K562 (cell line): ENCODE measurements around the gene ZNF260. TPM values are rescaled to one million over a fixed set of nuclear protein-coding genes. Genes with fewer than 3 reads are reported as not detected.
"Not testable (repeated sequence)": the region's sequence is repeated elsewhere in the genome, so short reads cannot be mapped to it uniquely, and the experiment has no call there.

Source experiments
- ATAC-seq: fragments of 200-7000 bp; cut with Tn5 transposase; 3 replicates; pipeline ENCODE4 v1.9.1; 2020; ENCODE audit warnings: moderate library complexity
- BruUV-seq: library from RNA; stranded (reverse); fragments of 400-500 nt; replicated peaks from 2 replicates; lab custom pipeline; 2021; lab: Mats Ljungman, UMichigan
- CTCF ChIA-PET: fragments of 300-600 bp; formaldehyde crosslinking; extraction: SDS; loops from one replicate; lab custom pipeline; 2021; ENCODE audit warnings: low intra/inter-chr PET ratio; lab: Yijun Ruan, JAX
- POLR2A ChIA-PET: fragments of 300-600, 350-650 bp; sonication (Branson Sonifier 250); formaldehyde crosslinking; extraction: SDS; loops from one replicate; lab custom pipeline; 2021; ENCODE audit warnings: antibody characterized with exemption, inconsistent platforms; lab: Yijun Ruan, JAX
- DNase-seq, 4 experiments: peaks; one replicate each; pipeline versions ENCODE4 v3.0.0 to v3.0.0-alpha.2; 2011 to 2018; ENCODE audit warnings: low spot score in 3 of 4, mixed read lengths in 3 of 4; ENCODE audit errors: extremely low read depth in 1 of 4
- FAIRE-seq: peaks from 2 replicates; lab custom pipeline; 2011; peaks lifted over from hg19 to GRCh38; lab: Jason Lieb, UNC
- H2AFZ ChIP-seq: 2 replicates; pipeline ENCODE4 v1.6.0; 2011; ENCODE audit warnings: low read depth, low read length, control low read depth, inconsistent platforms
- H3K27ac ChIP-seq: fragments of 200-600 bp; 3 replicates; pipeline ENCODE4 v1.8.0; 2011; ENCODE audit warnings: low read depth, mild to moderate bottlenecking, control low read depth, inconsistent platforms, low read length, moderate library complexity, mixed read lengths; ENCODE audit errors: extremely low read depth
- H3K27me3 ChIP-seq, 2 experiments: fragments of 300-600 bp in 1 of 2; 2 replicates in 1 of 2; 3 replicates in 1 of 2; pipeline versions ENCODE4 v1.6.0 to v1.8.0; 2011; ENCODE audit warnings: inconsistent platforms in 2 of 2, low read length in 2 of 2, mild to moderate bottlenecking in 1 of 2, mixed read lengths in 1 of 2, moderate library complexity in 1 of 2; ENCODE audit not compliant: control insufficient read depth in 2 of 2, insufficient read depth in 2 of 2
- H3K36me3 ChIP-seq: fragments of 300-600 bp; 3 replicates; pipeline ENCODE4 v1.8.0; 2011; ENCODE audit warnings: mild to moderate bottlenecking, low read length, inconsistent platforms; ENCODE audit not compliant: control insufficient read depth, insufficient read depth
- H3K4me1 ChIP-seq, 2 experiments: fragments of 200-600 bp in 1 of 2; replicated peaks in 1 of 2; 2 replicates in 1 of 2; 3 replicates in 1 of 2; pipeline versions ENCODE4 v1.5.1 to v1.8.0; 2011; ENCODE audit warnings: inconsistent platforms in 2 of 2, low read length in 2 of 2, mild to moderate bottlenecking in 1 of 2, mixed read lengths in 1 of 2, moderate library complexity in 1 of 2; ENCODE audit not compliant: control insufficient read depth in 2 of 2, insufficient read depth in 2 of 2
- H3K4me2 ChIP-seq: 2 replicates; pipeline ENCODE4 v1.6.1; 2011; ENCODE audit warnings: low read length, control low read depth, inconsistent platforms, mixed read lengths; ENCODE audit not compliant: insufficient read depth
- H3K4me3 ChIP-seq: fragments of 200-600 bp; sonication (generic), shearing (Covaris generic); 2 replicates; pipeline ENCODE4 v1.5.1; 2016; ENCODE audit warnings: control low read depth, inconsistent platforms
- H3K79me2 ChIP-seq: fragments of 200-600 bp; 3 replicates; pipeline ENCODE4 v1.8.0; 2011; ENCODE audit warnings: low read length, inconsistent platforms; ENCODE audit not compliant: control insufficient read depth, insufficient read depth
- H3K9ac ChIP-seq, 2 experiments: 2 replicates each; pipeline versions ENCODE4 v1.6.0 to v1.6.1; 2011; ENCODE audit warnings: low read depth in 2 of 2, low read length in 2 of 2, control low read depth in 1 of 2, inconsistent platforms in 1 of 2, mild to moderate bottlenecking in 1 of 2, mixed read lengths in 1 of 2; ENCODE audit not compliant: insufficient read depth in 1 of 2
- H3K9me1 ChIP-seq: one replicate; pipeline ENCODE4 v1.6.0; 2011; ENCODE audit warnings: inconsistent platforms, mild to moderate bottlenecking, low read length, moderate library complexity; ENCODE audit not compliant: control insufficient read depth, insufficient read depth
- H3K9me3 ChIP-seq: replicated peaks from 2 replicates; pipeline ENCODE4 v1.5.1; 2011; ENCODE audit warnings: low read depth, low read length, inconsistent platforms; ENCODE audit not compliant: control insufficient read depth, insufficient read depth
- H4K20me1 ChIP-seq: replicated peaks from 2 replicates; pipeline ENCODE4 v1.6.1; 2011; ENCODE audit warnings: low read length, inconsistent platforms, mixed read lengths; ENCODE audit not compliant: control insufficient read depth, insufficient read depth
- NFE2 ChIP-seq: IDR thresholded peaks from 2 replicates; pipeline ENCODE4 v1.6.1; 2014; ENCODE audit warnings: antibody characterized with exemption, low read depth
- RAD21 ChIP-seq, 2 experiments: fragments of 250-450 bp in 1 of 2; fragments of 450-650 bp in 1 of 2; sonication (Bioruptor Pico) in 1 of 2; formaldehyde crosslinking in 1 of 2; IDR thresholded peaks in 1 of 2; conservative IDR thresholded peaks in 1 of 2; 2 replicates each; pipeline versions ENCODE4 v1.4.0 to v1.8.0; 2020 to 2022; ENCODE audit warnings: mild to moderate bottlenecking in 2 of 2, moderate library complexity in 1 of 2
- SMC3 ChIP-seq: conservative IDR thresholded peaks from 2 replicates; pipeline ENCODE4 v1.6.1; 2011; ENCODE audit warnings: low read depth, low read length, improper control_type of control experiment; ENCODE audit not compliant: insufficient read depth
- ZBTB33 ChIP-seq: sonication (generic); formaldehyde crosslinking; IDR thresholded peaks from 2 replicates; pipeline ENCODE4 v1.8.1; 2023; ENCODE audit warnings: mild to moderate bottlenecking, missing genetic modification reagents
- ZNF197 ChIP-seq: fragments of 200-800 bp; sonication (Bioruptor generic); IDR thresholded peaks from 2 replicates; pipeline ENCODE4 v1.6.1; 2016; ENCODE audit warnings: low read depth, missing genetic modification characterization, missing compliant biosample characterization
- ZNF316 ChIP-seq: fragments of 450-650 bp; IDR thresholded peaks from 2 replicates; pipeline ENCODE4 v1.6.1; 2016
- WGBS: fragments of 100-300 bp; shearing (Covaris generic); methylation state at CpG from one replicate; pipeline ENCODE4 v1.1.6; 2016; ENCODE audit warnings: low coverage, mixed read lengths; ENCODE audit not compliant: insufficient coverage; ENCODE audit errors: missing lambda C conversion rate; 5-methylcytosine and 5-hydroxymethylcytosine counted together
- in situ Hi-C: fragments of 300-500 bp; cut with MboI; formaldehyde crosslinking; loops from 4 replicates; pipeline ENCODE4 v1.15.0; 2018; ENCODE audit warnings: inconsistent platforms, mixed read lengths
- intact Hi-C: fragments of 100-400 bp; cut with micrococcal nuclease; formaldehyde crosslinking; loops from 2 replicates; pipeline ENCODE4 v1.14.2; 2022
- polyA plus RNA-seq, 8 experiments: library from polyadenylated mRNA; depleted of rRNA in 4 of 8; stranded (reverse) in 5 of 8; unstranded in 3 of 8; fragments of >200 nt; fragmentation: Nextera tagmentation in 2 of 8; fragmentation: Illumina TruSeq in 1 of 8; extraction: Ambion mirVana in 2 of 8; extraction: Trizol in 1 of 8; gene quantifications; 2 replicates each; pipeline versions ENCODE4 v1.2.1 to v1.2.3, GENCODE V29; 2011 to 2014; ENCODE audit warnings: inconsistent platforms in 1 of 8, missing spikeins in 1 of 8
- total RNA-seq, 7 experiments: library from RNA; depleted of rRNA in 6 of 7; stranded (reverse); fragments of >200 nt in 6 of 7; fragmentation: Illumina TruSeq in 2 of 7; extraction: Trizol in 2 of 7; gene quantifications; 2 replicates each; pipeline versions ENCODE4 v1.2.1 to v1.2.3, GENCODE V29; 2011 to 2021; ENCODE audit warnings: low replicate concordance in 1 of 7

Gene ZNF260
- total and polyA plus RNA-seq, 9 of the 15 experiments (the other 6 are each of a cell fraction or from before 2014, with no cell fraction given) = 2.6 to 16.6 (median 5.8) TPM

- no TSS peak for BruUV-seq
- TF ChIP-seq ZNF316 = 0 out of 2 replicates have a peak, but pooled peaks have one; percentile 19
- peak; percentile 25; the same call in 1 of the 2 replicates for TF ChIP-seq NFE2
- TF ChIP-seq ZNF197 (CRISPR knock-in tag) = no peak
- DNase-seq (peak in 1 of 4 experiments; percentile 14), ATAC-seq (no peak), FAIRE-seq (no peak)
- Histone ChIP-seq H3K9me3 (no peaks in the 10 kb centered on the region; the same call in 1 of the 2 replicates), H3K4me3 (no peak overlapping the region), H3K36me3 (no peaks in the 10 kb centered on the region), H3K27me3 (no peaks in the 10 kb centered on the region; a peak in 1 of 5 replicates), H3K9me1 (no peaks in the 10 kb centered on the region), H3K27ac (no peak overlapping the region), H3K4me2 (no peak overlapping the region), H3K9ac (no peak overlapping the region), H3K4me1 (no peaks in the 10 kb centered on the region; a peak in 2 of 5 replicates), H3K79me2 (no peaks in the 10 kb centered on the region), H2AFZ (no peak overlapping the region), H4K20me1 (no peaks in the 10 kb centered on the region)
- intact Hi-C loops = no loop called here
- ChIA-PET POLR2A (interaction anchor here (0.6 kb wide), 2 partner anchors 31 to 369 kb away, joined by 3 read pairs; partner anchors contain the start of gene ZNF260), CTCF (no interaction called here)
- 2% methylated on average over 16 of the region's 17 CpGs for WGBS
- in situ Hi-C loops = no loop called here
These were observed 31.1 kb downstream of the ZNF260 start for GRCh38 chr19:36497001-36497400.

GRCh38 chr19:36492689-36493453, 35.2 kb downstream of the ZNF260 start:
- CTCF ChIA-PET, H3K27me3 ChIP-seq, H3K9ac ChIP-seq, H4K20me1 ChIP-seq, in situ Hi-C loops, ATAC-seq, POLR2A ChIA-PET, H3K27ac ChIP-seq, BruUV-seq, H3K4me3 ChIP-seq, H3K4me2 ChIP-seq, H3K36me3 ChIP-seq, H3K9me3 ChIP-seq, FAIRE-seq, H2AFZ ChIP-seq, H3K9me1 ChIP-seq: not testable (repeated sequence)
- intact Hi-C loops = loop anchor here (2.0 to 5.0 kb wide), 2 partner anchors 114 to 301 kb away; partner anchors contain the start of gene ZFP14
- WGBS = 30% methylated on average over 17 of the region's 18 CpGs
- DNase-seq = peak; percentile 21 to 69 (median 24)
- Histone ChIP-seq H3K79me2 (peaks cover 14% of the 10 kb centered on the region), H3K4me1 (peaks cover 4 to 11% of the 10 kb centered on the region in 2 experiments; a peak in 3 of 5 replicates)
- peak; percentile 65 for TF ChIP-seq SMC3
- peak; percentile 63; the same call in 1 of the 2 replicates for TF ChIP-seq ZBTB33 (CRISPR knock-in tag)
- peak; percentile 37 to 82; a peak in 3 of 4 replicates for TF ChIP-seq RAD21 (CRISPR knock-in tag; conservative IDR thresholded peaks at IDR 0.05 in 1 of 2, IDR thresholded peaks at IDR 0.05 in 1 of 2)
